Prostate gland (tissue), 2 donors: Measurements from ENCODE around the gene ARMC9.

Source experiments
- CTCF ChIP-seq, 4 experiments: fragments of 200-600 bp in 2 of 4; fragments of 450-650 bp in 2 of 4; sonication (generic) in 2 of 4; IDR thresholded peaks; 1 replicate in 3 of 4; 2 replicates in 1 of 4; pipeline ENCODE4 v1.5.1; 2016 to 2019; ENCODE audit warnings: antibody characterized with exemption in 4 of 4, mild to moderate bottlenecking in 2 of 4, moderate library complexity in 2 of 4
- POLR2AphosphoS5 ChIP-seq: sonication (generic); formaldehyde crosslinking; IDR thresholded peaks from one replicate; pipeline ENCODE4 v1.6.1; 2017; ENCODE audit warnings: antibody characterized with exemption

- TF ChIP-seq CTCF (IDR thresholded peaks at IDR 0.05) = peak in 1 of 4 experiments; percentile 14
- no peak for TF ChIP-seq POLR2AphosphoS5
Measured at GRCh38 chr2:231190531-231191197, 7.8 kb upstream of the ARMC9 start.
